HL-60 (cell line): Measurements from ENCODE around the gene AKT1.

Source experiments
- GABPA ChIP-seq: IDR thresholded peaks from 2 replicates; pipeline ENCODE4 v1.6.1; 2012; ENCODE audit warnings: low read depth
- POLR2AphosphoS5 ChIP-seq: IDR thresholded peaks from 2 replicates; pipeline ENCODE4 v1.6.1; 2012; ENCODE audit warnings: low read depth
- TF ChIP-seq, protein P1 (sequence below): IDR thresholded peaks from one replicate; pipeline ENCODE4 v1.5.1; 2011; ENCODE audit warnings: low read length, control low read depth, inconsistent platforms; ENCODE audit not compliant: insufficient read depth

DNA sequence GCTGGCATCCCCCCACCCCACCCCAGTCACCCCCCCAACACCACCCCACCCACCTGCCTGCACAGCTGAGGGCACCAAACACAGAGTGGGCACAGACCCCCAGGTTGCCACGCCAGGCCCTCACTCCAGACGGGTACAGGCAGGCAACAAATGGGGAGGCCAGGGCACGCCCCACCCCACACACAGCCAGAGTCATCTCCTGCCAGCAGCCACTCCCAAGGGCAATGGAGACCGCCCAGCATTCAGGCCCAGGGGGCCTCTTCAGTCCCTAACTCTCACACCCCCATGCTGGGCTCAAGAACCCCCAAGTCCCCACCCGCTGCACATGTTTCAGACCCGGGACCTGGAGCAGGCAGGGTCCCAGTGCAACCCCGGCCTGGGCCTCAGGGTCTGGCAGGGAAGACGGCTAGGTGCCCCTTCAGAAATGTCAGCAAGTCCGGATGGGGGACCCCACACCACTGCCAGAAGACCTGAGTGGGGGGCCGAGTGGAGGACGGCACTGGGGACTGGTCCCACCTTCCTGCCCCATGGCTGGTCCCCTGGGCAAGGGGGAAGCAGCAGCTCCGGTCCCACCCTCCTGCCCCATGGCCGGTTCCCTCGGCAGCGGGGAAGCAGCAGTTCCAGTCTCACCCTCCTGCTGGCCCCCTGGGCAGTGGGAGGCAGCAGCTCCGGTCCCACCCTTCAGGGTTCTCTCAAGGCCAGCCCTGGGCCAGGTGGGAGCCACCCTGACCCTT, 11.9 kb downstream of the AKT1 start:
- TF ChIP-seq, protein P1, sequence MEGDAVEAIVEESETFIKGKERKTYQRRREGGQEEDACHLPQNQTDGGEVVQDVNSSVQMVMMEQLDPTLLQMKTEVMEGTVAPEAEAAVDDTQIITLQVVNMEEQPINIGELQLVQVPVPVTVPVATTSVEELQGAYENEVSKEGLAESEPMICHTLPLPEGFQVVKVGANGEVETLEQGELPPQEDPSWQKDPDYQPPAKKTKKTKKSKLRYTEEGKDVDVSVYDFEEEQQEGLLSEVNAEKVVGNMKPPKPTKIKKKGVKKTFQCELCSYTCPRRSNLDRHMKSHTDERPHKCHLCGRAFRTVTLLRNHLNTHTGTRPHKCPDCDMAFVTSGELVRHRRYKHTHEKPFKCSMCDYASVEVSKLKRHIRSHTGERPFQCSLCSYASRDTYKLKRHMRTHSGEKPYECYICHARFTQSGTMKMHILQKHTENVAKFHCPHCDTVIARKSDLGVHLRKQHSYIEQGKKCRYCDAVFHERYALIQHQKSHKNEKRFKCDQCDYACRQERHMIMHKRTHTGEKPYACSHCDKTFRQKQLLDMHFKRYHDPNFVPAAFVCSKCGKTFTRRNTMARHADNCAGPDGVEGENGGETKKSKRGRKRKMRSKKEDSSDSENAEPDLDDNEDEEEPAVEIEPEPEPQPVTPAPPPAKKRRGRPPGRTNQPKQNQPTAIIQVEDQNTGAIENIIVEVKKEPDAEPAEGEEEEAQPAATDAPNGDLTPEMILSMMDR = no peak
- TF ChIP-seq POLR2AphosphoS5 (no peak), GABPA (no peak)
